ENCODE results near the gene SHROOM2. TPM values are rescaled to one million over a fixed set of nuclear protein-coding genes. Genes with fewer than 3 reads are reported as not detected.

Gene SHROOM2
- total RNA-seq, 1 donor from 2014 or later: 1.8 TPM

GRCh38 chrX:9786798-9787635 lies 788 bp downstream of the SHROOM2 start:
- H3K36me3 ChIP-seq (ENCODE audit: control insufficient read depth, insufficient read depth, low read length): no peaks in the 10 kb centered on the region
- TF ChIP-seq CTCF (IDR thresholded peaks at IDR 0.05; ENCODE audit: insufficient read depth, low read length, severe bottlenecking): no peak
- H3K4me3 ChIP-seq (ENCODE audit: low read depth, low read length): peak overlapping the region; percentile 59
- no peaks in the 10 kb centered on the region for H3K27me3 ChIP-seq (ENCODE audit: control insufficient read depth, insufficient read depth, low read length)
- FAIRE-seq (no peak), DNase-seq (ENCODE audit: low read depth) (peak; percentile 45)

- peak; percentile 75 for DNase-seq (ENCODE audit: low read depth)
- H3K36me3 ChIP-seq (ENCODE audit: control insufficient read depth, insufficient read depth, low read length): no peaks in the 10 kb centered on the region
- no peak for TF ChIP-seq CTCF (IDR thresholded peaks at IDR 0.05; ENCODE audit: insufficient read depth, low read length, severe bottlenecking)
Measured at GRCh38 chrX:9788911-9789310, 2.7 kb downstream of the SHROOM2 start.

GRCh38 chrX:9789555-9789954 lies 3.3 kb downstream of the SHROOM2 start:
- Histone ChIP-seq H3K4me3 (ENCODE audit: low read depth, low read length) (no peak overlapping the region), H3K36me3 (ENCODE audit: control insufficient read depth, insufficient read depth, low read length) (no peaks in the 10 kb centered on the region), H3K27me3 (ENCODE audit: control insufficient read depth, insufficient read depth, low read length) (no peaks in the 10 kb centered on the region)
- FAIRE-seq (no peak), DNase-seq (ENCODE audit: low read depth) (no peak)
- TF ChIP-seq CTCF (IDR thresholded peaks at IDR 0.05; ENCODE audit: insufficient read depth, low read length, severe bottlenecking): no peak

More at GRCh38 chrX:9788911-9789310, 2.7 kb downstream of the SHROOM2 start:
- H3K27me3 ChIP-seq (ENCODE audit: control insufficient read depth, insufficient read depth, low read length): no peaks in the 10 kb centered on the region
- H3K4me3 ChIP-seq (ENCODE audit: low read depth, low read length): no peak overlapping the region
- FAIRE-seq: no peak

GRCh38 chrX:9790866-9791265 lies 4.6 kb downstream of the SHROOM2 start:
- no peak for FAIRE-seq
- DNase-seq (ENCODE audit: low read depth): peak; percentile 86
- TF ChIP-seq CTCF (IDR thresholded peaks at IDR 0.05; ENCODE audit: insufficient read depth, low read length, severe bottlenecking): no peak

GRCh38 chrX:9794495-9794894 lies 8.3 kb downstream of the SHROOM2 start:
- no peak for TF ChIP-seq CTCF (IDR thresholded peaks at IDR 0.05; ENCODE audit: insufficient read depth, low read length, severe bottlenecking)
- DNase-seq (ENCODE audit: low read depth): no peak
- Histone ChIP-seq H3K27me3 (ENCODE audit: control insufficient read depth, insufficient read depth, low read length) (no peaks in the 10 kb centered on the region), H3K36me3 (ENCODE audit: control insufficient read depth, insufficient read depth, low read length) (no peaks in the 10 kb centered on the region), H3K4me3 (ENCODE audit: low read depth, low read length) (no peak overlapping the region)
- FAIRE-seq: no peak

More at GRCh38 chrX:9790866-9791265, 4.6 kb downstream of the SHROOM2 start:
- Histone ChIP-seq H3K27me3 (ENCODE audit: control insufficient read depth, insufficient read depth, low read length) (no peaks in the 10 kb centered on the region), H3K4me3 (ENCODE audit: low read depth, low read length) (no peak overlapping the region), H3K36me3 (ENCODE audit: control insufficient read depth, insufficient read depth, low read length) (no peaks in the 10 kb centered on the region)
